Measurements from ENCODE around the gene NHLRC2.

The NHLRC2 gene

DNA sequence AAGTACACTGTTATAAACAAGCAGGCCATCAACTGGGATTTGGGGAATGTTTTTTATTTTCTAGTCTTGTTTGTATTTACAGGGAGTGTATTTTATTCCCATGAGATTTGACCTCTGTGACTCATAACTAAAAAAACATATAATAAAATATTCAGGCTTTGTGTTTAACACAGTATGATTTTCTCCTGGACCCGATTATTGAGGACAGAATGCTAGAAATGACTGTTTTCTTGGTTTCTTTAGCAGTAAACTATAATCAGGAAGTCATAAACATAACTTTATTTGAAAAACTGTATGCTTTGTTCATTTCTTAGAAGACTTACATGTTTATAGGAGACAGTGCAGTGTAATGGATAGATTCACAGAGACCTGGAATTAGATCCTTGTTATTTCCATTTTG is 2.1 kb downstream of the NHLRC2 start:
- H3K9me2 ChIP-seq (replicated peaks; ENCODE audit: insufficient read depth, low read length): no peaks in the 10 kb centered on the region
- DNase-seq: no peak
- H3K4me2 ChIP-seq (ENCODE audit: low read depth, low read length): 0 out of 2 replicates have a peak overlapping the region, but pooled peaks have one; percentile 33
- no peak overlapping the region for H3K4me3 ChIP-seq (ENCODE audit: low read length)
- no peak overlapping the region for H3K27ac ChIP-seq (ENCODE audit: low read length)
- H3F3A ChIP-seq (ENCODE audit: insufficient read depth, low read length): no peaks in the 10 kb centered on the region
- H3K9me3 ChIP-seq (replicated peaks; ENCODE audit: insufficient read depth, low read length): no peaks in the 10 kb centered on the region
- no peaks in the 10 kb centered on the region for H3K27me3 ChIP-seq (replicated peaks; ENCODE audit: insufficient read depth, low read length)
- peaks cover 56% of the 10 kb centered on the region for H3K79me2 ChIP-seq (ENCODE audit: low read length)
- H3K4me1 ChIP-seq (ENCODE audit: low read length): peaks cover 18% of the 10 kb centered on the region
- no peaks in the 10 kb centered on the region for H4K20me1 ChIP-seq (ENCODE audit: insufficient read depth, low read length)
- no peak overlapping the region for H2AFZ ChIP-seq (ENCODE audit: low read length)
- no peak overlapping the region for H3K9ac ChIP-seq (ENCODE audit: low read length)
- TF ChIP-seq CTCF (IDR thresholded peaks at IDR 0.05; ENCODE audit: low read length) (no peak), EZH2phosphoT487 (IDR thresholded peaks at IDR 0.05; ENCODE audit: low read length) (no peak), EZH2 (optimal IDR thresholded peaks at IDR 0.05; ENCODE audit: low read depth, low read length) (no peak)
- peaks cover 10% of the 10 kb centered on the region; the same call in 1 of the 2 replicates for H3K36me3 ChIP-seq (replicated peaks; ENCODE audit: insufficient read depth, low read length)

DNA sequence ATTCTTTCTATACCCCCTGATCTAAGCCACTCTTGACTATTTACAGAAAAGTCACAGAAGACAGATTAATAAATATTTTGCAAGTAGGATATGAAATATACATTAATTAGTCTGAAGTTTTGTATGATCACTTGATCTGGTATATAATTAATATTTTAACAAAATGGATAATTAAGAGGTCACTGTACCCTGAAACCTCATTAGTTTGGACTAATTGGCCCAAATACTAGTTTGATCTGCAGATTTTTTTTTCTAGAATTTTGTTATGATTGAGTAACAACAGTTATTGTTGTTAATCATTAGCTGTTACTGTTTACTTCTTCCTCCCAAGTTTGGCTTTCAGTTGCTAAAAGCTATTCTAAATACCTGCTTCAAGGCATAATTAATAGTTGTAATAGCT is 2.7 kb downstream of the NHLRC2 start:
- H3K27me3 ChIP-seq (replicated peaks; ENCODE audit: insufficient read depth, low read length): no peaks in the 10 kb centered on the region
- H3K79me2 ChIP-seq (ENCODE audit: low read length): peaks cover 56% of the 10 kb centered on the region
- H3K27ac ChIP-seq (ENCODE audit: low read length): no peak overlapping the region
- H3K4me1 ChIP-seq (ENCODE audit: low read length): peaks cover 18% of the 10 kb centered on the region
- H3K9me3 ChIP-seq (replicated peaks; ENCODE audit: insufficient read depth, low read length): no peaks in the 10 kb centered on the region
- H4K20me1 ChIP-seq (ENCODE audit: insufficient read depth, low read length): no peaks in the 10 kb centered on the region
- DNase-seq: no peak
- no peaks in the 10 kb centered on the region for H3K9me2 ChIP-seq (replicated peaks; ENCODE audit: insufficient read depth, low read length)
- TF ChIP-seq CTCF (IDR thresholded peaks at IDR 0.05; ENCODE audit: low read length) (no peak), EZH2phosphoT487 (IDR thresholded peaks at IDR 0.05; ENCODE audit: low read length) (no peak), EZH2 (optimal IDR thresholded peaks at IDR 0.05; ENCODE audit: low read depth, low read length) (no peak)
- no peak overlapping the region for H3K9ac ChIP-seq (ENCODE audit: low read length)
- no peak overlapping the region for H2AFZ ChIP-seq (ENCODE audit: low read length)
- H3F3A ChIP-seq (ENCODE audit: insufficient read depth, low read length): no peaks in the 10 kb centered on the region
- no peak overlapping the region for H3K4me2 ChIP-seq (ENCODE audit: low read depth, low read length)
- peaks cover 10% of the 10 kb centered on the region; the same call in 1 of the 2 replicates for H3K36me3 ChIP-seq (replicated peaks; ENCODE audit: insufficient read depth, low read length)
- H3K4me3 ChIP-seq (ENCODE audit: low read length): no peak overlapping the region

DNA sequence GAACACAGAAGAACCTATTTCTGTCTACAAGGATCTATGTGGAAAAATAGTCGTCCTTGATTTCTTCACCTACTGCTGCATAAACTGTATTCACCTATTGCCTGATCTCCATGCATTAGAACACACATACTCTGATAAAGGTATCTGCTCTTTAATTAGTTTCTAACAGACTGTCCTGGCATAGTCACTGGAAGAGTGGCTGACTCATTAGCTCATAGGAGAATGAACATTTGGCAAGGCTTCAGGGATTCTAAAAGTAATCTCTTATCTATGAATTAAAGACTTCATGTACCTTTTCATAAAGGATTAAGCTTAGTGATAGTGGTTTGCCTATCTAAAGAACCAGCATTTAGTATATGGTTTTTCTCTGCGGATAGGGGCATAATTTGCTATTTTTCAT is 4.1 kb downstream of the NHLRC2 start:
- DNase-seq: no peak
- peaks cover 18% of the 10 kb centered on the region for H3K4me1 ChIP-seq (ENCODE audit: low read length)
- peaks cover 10% of the 10 kb centered on the region; the same call in 1 of the 2 replicates for H3K36me3 ChIP-seq (replicated peaks; ENCODE audit: insufficient read depth, low read length)
- no peak overlapping the region for H2AFZ ChIP-seq (ENCODE audit: low read length)
- H3K27me3 ChIP-seq (replicated peaks; ENCODE audit: insufficient read depth, low read length): no peaks in the 10 kb centered on the region
- peaks cover 56% of the 10 kb centered on the region for H3K79me2 ChIP-seq (ENCODE audit: low read length)
- no peaks in the 10 kb centered on the region for H3K9me2 ChIP-seq (replicated peaks; ENCODE audit: insufficient read depth, low read length)
- no peaks in the 10 kb centered on the region for H4K20me1 ChIP-seq (ENCODE audit: insufficient read depth, low read length)
- no peaks in the 10 kb centered on the region for H3F3A ChIP-seq (ENCODE audit: insufficient read depth, low read length)
- TF ChIP-seq CTCF (IDR thresholded peaks at IDR 0.05; ENCODE audit: low read length) (no peak), EZH2phosphoT487 (IDR thresholded peaks at IDR 0.05; ENCODE audit: low read length) (no peak), EZH2 (optimal IDR thresholded peaks at IDR 0.05; ENCODE audit: low read depth, low read length) (no peak)
- no peak overlapping the region for H3K9ac ChIP-seq (ENCODE audit: low read length)
- H3K9me3 ChIP-seq (replicated peaks; ENCODE audit: insufficient read depth, low read length): no peaks in the 10 kb centered on the region
- H3K4me2 ChIP-seq (ENCODE audit: low read depth, low read length): no peak overlapping the region
- no peak overlapping the region for H3K27ac ChIP-seq (ENCODE audit: low read length)
- no peak overlapping the region for H3K4me3 ChIP-seq (ENCODE audit: low read length)

Data from MM.1S (cell line).